ENCODE measurements around the gene LY6G5B. TPM values are rescaled to one million over a fixed set of nuclear protein-coding genes. Genes with fewer than 3 reads are reported as not detected.
A peak's percentile ranks its signal among the peaks of the same experiment; 100 is the strongest.

Gene LY6G5B
- total RNA-seq, 3 donors from 2014 or later, result 13.1 to 17.2 (median 15.5) TPM

DNA sequence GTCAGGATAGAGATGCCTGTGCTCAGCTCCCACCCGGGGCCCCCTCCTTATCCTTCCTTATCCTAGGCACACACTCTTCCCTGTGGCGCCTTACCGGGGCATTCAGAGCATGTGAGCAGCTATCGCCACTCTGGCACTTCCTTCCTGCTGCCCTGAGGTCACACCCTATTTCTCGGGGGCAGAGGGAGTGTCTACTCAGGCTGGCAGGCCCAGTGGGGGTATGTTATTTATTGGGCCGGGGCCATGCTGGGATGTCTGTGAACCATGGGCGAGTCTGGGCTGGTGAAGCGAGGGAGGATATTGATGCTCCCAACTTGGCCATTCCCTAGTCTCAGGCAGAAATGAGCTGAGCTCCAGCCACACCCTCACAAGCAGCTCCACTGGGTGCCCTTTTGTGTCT, 41.5 kb downstream of the LY6G5B start:
- DNase-seq, result peak in 2 of 3 donors; percentile 65 to 66
- H3K9me3 ChIP-seq, result no peaks in the 10 kb centered on the region
- peak; percentile 83 for ATAC-seq
- H3K4me1 ChIP-seq (ENCODE audit: low read depth), result peaks cover 17% of the 10 kb centered on the region
- H3K4me3 ChIP-seq, result no peak overlapping the region
- H3K36me3 ChIP-seq (ENCODE audit: low read depth), result no peaks in the 10 kb centered on the region
- intact Hi-C loops (cut with DNase I, micrococcal nuclease), result no loop called here
- TF ChIP-seq, protein P1, sequence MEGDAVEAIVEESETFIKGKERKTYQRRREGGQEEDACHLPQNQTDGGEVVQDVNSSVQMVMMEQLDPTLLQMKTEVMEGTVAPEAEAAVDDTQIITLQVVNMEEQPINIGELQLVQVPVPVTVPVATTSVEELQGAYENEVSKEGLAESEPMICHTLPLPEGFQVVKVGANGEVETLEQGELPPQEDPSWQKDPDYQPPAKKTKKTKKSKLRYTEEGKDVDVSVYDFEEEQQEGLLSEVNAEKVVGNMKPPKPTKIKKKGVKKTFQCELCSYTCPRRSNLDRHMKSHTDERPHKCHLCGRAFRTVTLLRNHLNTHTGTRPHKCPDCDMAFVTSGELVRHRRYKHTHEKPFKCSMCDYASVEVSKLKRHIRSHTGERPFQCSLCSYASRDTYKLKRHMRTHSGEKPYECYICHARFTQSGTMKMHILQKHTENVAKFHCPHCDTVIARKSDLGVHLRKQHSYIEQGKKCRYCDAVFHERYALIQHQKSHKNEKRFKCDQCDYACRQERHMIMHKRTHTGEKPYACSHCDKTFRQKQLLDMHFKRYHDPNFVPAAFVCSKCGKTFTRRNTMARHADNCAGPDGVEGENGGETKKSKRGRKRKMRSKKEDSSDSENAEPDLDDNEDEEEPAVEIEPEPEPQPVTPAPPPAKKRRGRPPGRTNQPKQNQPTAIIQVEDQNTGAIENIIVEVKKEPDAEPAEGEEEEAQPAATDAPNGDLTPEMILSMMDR (IDR thresholded peaks at IDR 0.05), result no peak

DNA sequence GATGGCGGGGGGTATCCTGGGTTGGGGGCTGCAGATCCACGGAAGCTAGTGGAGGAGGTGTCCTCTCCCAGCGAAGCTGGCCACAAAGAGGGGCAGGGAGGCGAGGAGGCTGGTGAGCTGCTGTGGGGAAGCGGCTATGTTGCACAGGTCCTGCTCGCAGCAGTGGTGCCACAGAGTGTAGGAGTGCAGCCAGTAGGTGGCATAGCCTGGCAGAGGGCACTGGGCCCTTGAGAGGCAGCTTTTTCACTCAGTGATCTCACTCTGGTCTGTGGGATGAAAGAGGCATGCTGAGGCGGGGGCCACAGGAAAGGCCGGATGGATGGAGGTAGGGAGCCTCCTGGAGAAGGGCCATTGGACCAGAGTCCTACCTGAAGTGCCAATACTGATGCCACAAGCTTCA, 42.5 kb downstream of the LY6G5B start:
- DNase-seq (peak in 1 of 3 donors; percentile 47), ATAC-seq (peak; percentile 63)
- H3K9me3 ChIP-seq, result no peaks in the 10 kb centered on the region
- no peaks in the 10 kb centered on the region for H3K36me3 ChIP-seq (ENCODE audit: low read depth)
- TF ChIP-seq, protein P1 (IDR thresholded peaks at IDR 0.05), result no peak
- H3K4me1 ChIP-seq (ENCODE audit: low read depth), result peaks cover 17% of the 10 kb centered on the region
- H3K4me3 ChIP-seq, result no peak overlapping the region
- intact Hi-C loops (cut with DNase I, micrococcal nuclease), result no loop called here

GRCh38 chr6:31713465-31713864, 43.7 kb downstream of the LY6G5B start:
- Histone ChIP-seq H3K4me1 (ENCODE audit: low read depth) (peaks cover 25% of the 10 kb centered on the region), H3K36me3 (ENCODE audit: low read depth) (no peaks in the 10 kb centered on the region), H3K9me3 (no peaks in the 10 kb centered on the region), H3K4me3 (no peak overlapping the region)
- DNase-seq, result no peak
- ATAC-seq, result no peak
- TF ChIP-seq, protein P1 (IDR thresholded peaks at IDR 0.05), result no peak
- intact Hi-C loops (cut with DNase I, micrococcal nuclease), result no loop called here

DNA sequence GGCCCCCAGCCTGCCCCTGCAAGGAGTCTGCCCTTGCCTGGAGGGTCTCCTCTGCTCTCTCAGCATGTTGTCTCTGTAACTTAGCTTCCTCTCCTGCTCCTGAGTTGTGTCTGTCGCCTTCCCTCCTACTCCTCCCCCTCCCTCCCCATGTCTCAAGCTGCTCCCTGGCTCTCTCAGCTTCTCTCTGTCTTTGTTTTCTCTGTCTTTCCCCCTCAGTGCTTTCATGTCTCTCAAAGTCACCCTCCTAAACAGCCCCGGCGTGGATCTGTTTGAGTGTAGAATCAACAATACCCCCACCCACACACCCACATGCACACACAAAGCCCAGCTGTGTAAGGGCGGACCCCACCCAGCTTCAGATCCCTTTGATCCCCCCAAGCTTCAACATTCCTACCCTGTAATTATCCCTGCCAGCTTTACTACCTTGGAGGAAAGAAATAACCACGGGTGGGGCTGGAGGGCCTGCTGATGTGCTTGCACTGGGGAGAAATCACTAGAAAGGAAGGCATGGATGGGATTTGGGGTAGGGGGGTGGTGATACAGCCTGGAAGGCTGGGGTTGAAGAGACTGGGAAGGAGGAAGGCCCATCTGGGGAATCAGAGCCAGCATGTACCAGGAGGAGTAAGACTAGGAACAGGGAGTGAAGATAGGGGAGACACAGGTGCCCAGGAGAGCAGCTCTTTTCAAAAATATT, 44.4 kb downstream of the LY6G5B start:
- TF ChIP-seq, protein P1 (IDR thresholded peaks at IDR 0.05), result no peak
- H3K9me3 ChIP-seq, result no peaks in the 10 kb centered on the region
- ATAC-seq, result peak; percentile 29
- no peaks in the 10 kb centered on the region for H3K36me3 ChIP-seq (ENCODE audit: low read depth)
- peak in 1 of 3 donors; percentile 44 for DNase-seq
- intact Hi-C loops (cut with DNase I, micrococcal nuclease), result no loop called here
- peaks cover 32% of the 10 kb centered on the region for H3K4me1 ChIP-seq (ENCODE audit: low read depth)
- H3K4me3 ChIP-seq, result no peak overlapping the region

DNA sequence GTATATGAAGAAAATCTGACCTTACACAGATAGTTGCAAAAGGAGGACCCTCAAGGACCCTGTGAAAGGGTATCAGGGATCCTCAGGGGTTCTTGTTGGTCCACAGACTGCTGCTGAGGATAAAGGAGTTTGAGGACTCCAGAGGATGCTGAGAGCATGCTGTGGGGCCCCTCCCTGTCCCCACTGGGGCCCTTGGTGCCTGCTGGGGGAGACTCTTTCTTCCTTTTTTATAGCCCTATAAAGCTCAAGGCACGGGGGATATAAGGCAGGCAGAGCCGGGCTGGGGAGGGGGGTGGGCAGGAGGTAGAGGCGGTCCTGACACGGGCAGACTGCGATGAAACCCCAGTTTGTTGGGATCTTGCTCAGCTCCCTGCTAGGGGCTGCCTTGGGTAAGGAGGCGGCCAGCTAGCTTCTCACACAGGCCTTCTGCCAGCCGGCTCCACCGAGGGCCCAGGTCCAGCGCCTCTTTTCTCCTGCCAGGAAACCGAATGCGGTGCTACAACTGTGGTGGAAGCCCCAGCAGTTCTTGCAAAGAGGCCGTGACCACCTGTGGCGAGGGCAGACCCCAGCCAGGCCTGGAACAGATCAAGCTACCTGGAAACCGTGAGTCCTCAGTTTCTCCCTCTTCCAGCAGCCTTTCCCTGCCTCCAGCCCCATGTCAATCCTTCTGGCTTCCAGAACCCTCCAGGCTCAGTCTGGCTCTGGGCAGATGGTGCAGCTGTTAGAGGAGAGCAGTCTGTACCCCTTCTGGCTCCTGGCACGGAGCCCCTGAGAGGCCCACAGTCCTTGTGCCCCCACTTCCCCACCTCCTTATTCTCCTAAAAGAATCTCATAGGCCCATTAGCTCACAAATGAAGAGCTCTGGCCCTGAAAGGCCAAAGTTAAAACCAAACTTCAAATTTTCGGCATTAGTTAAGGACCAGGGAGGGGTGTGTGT, 45.5 kb downstream of the LY6G5B start, which contains the start of gene LY6G6D:
TSS of gene LY6G6D (plus strand) at position 327 of the 937 bp plus-strand sequence. CDS start at position 335, 8 bp downstream.
- intact Hi-C loops (cut with DNase I, micrococcal nuclease), result no loop called here
- DNase-seq, result no peak
- H3K36me3 ChIP-seq (ENCODE audit: low read depth), result no peaks in the 10 kb centered on the region
- ATAC-seq, result no peak
- TF ChIP-seq, protein P1 (IDR thresholded peaks at IDR 0.05), result no peak
- H3K4me1 ChIP-seq (ENCODE audit: low read depth), result peaks cover 33% of the 10 kb centered on the region
- no peak within 1 kb of the TSS for H3K4me3 ChIP-seq
- H3K9me3 ChIP-seq, result no peaks in the 10 kb centered on the region

Data from mucosa of descending colon (tissue), 3 donors.